HG03025 (cell line): ENCODE measurements around the gene MPDZ.

Source experiments
- ATAC-seq: cut with Tn5 transposase; IDR thresholded peaks from one replicate; pipeline ENCODE4 v1.9.1; 2021; ENCODE audit warnings: mild to moderate bottlenecking, moderate library complexity; ENCODE audit not compliant: unreplicated experiment, low FRiP score

The MPDZ gene

DNA sequence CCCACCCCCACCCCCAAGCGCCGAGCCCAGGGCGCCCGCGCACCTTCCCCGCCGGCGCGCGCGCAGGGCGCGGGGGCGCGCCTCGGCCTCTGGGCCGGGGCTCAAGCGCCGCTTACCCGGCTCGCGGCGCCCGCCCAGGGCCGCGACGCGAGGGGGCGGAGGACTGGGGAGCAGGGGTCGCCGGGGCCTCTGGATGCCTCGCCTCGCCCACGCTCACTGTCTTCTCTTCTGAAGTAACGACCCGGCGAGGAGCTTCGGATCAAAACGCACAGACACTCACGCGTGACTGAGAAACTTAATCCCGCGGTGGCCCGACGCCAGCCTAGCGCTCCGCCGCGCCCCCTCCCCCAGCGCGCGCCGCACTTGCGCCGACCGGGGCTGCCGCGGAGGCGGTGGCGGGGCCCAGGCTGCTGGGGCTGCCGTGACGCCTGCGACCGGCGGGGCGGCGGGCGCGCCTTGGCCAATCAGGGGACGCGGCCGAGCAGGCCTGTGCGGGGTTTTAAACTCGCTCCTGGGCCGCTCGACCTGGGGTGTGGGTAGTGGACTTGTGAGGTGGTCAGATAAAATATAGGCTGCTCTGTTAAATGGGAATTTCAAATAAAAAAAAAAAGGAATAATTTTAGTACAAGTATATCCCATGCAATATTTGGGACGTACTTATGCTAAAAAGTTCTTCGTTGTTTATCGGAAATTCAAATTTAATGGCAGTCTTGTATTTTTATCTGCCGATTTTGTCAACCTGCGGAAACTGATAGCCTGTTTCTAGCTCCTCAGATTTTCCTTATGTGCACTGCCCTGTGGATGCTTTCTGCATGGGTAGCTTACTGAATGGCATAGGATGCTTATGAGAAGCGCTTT lies at the start of gene MPDZ:
MPDZ (minus strand) TSS at position 409 of the 858 bp plus-strand sequence. CDS start 29,377 bp downstream, outside the sequence.
- ATAC-seq, result no peak

- ATAC-seq, result no peak
Measured at GRCh38 chr9:13324988-13325387, 45.5 kb upstream of the MPDZ start.

GRCh38 chr9:13322828-13323550 lies 43.5 kb upstream of the MPDZ start:
- ATAC-seq, result no peak

- no peak for ATAC-seq
Measured at GRCh38 chr9:13318027-13318426, 38.5 kb upstream of the MPDZ start.

DNA sequence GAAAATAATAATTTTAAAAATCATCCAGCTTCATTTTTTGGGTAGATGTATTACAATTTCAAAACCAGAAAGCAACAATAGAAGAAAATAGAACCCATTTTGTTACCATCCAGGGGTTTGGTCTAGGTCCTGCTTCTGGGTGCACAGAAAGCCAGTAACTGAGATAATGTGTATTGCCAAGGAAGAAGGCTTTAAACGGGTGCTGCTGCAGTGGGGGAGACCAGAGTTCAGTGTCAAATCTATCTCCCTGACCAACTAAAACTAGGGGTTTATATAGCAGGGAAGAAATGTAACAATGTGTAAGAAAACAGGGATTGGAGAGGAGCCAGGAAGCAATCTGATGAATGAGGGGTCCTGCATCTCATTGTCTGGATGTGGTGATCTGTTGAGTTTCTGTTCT lies 17.5 kb upstream of the MPDZ start:
- no peak for ATAC-seq

DNA sequence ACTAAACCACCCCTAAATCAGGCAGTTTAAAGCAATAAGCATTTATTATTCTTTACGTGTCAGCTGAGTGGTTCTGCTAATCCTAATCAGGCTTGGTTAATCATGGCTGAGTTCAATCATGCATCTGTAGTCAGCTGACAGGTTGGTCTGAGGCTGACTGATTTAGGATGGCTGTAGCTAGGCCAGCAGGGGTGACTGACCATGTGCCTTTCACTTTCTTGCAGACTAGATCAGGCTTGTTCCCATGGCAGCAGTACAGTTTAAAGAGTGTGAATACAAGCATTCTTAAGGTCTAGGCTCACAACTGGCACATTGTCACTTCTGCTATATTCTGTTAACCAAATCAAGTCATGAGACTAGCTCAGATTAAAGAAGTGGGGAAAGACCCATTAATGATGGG lies 16.1 kb upstream of the MPDZ start:
- no peak for ATAC-seq

GRCh38 chr9:13292782-13293181 lies 13.3 kb upstream of the MPDZ start:
- no peak for ATAC-seq

DNA sequence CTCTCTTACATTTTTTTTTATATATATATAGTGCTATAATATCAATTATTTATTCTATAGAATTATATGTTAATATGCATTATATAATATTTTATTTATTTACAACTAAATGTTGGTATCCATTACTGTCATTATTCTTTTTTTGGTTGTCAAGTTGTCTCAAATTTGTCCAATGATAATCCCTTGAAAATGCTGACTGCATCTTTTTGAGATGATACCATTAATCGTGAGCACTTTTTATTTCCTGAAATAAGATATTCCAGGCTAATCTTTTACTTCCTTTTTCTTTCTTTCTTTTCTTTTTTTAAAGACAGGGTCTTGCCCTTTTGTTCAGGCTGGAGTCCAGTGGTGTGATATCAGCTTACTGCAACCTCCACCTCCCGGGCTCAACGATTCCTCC lies 12.7 kb upstream of the MPDZ start:
- ATAC-seq, result no peak

DNA sequence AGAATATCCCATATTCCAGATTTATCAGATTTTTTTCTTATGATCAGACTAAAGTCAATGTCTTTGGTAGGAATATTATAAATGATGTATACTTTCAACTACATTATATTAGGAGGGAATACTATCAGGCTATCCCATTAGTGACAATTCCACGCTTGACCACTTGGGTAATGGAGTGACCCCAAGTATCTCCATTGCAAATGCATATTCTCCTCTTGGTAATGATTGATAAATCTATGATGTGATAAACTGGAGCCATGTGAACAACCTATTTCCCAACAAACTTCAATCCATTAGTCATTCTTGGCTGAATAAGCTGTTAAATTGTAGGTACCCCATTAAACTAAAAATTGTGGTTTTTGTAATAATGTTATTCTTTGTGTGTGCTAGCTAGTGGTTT lies 12.2 kb upstream of the MPDZ start:
- ATAC-seq, result no peak

DNA sequence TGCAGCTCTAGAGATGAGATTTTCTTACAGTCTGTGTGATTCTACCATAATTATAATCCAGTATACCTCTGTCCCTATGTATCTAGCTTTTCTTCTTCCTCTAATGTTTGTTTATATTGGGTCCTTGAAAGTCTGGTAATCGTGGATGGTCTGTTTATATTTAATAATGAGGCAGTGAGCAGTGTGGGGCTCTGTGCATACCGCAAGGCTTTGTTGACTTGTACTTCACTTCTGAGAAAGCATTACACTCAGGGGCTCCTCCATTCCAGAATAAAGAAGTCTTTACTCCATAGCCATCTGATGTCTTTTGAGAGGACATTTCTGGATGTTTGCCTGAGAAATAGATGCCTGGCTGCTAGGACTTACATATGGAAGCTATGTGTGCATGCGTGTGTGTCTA lies 4.5 kb upstream of the MPDZ start:
- no peak for ATAC-seq

DNA sequence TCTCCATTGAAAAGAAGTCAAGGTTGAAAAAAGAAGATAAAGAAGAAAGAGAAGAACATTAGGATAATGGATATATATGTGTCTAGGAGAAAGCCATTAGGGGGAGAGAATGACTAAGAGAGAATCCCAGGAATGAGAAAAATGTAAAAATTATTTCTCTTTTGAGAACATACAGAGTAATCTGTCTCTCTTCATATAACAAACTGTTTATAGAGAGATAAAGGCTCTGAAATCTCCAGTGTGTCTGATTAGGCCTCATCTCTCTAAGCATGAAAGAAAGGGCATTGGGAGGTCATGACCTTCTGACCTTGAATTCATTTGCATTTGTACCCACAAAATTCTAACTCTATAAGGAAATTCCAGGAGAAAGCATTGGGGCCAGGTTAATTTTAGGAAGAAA lies 3.5 kb upstream of the MPDZ start:
- ATAC-seq, result no peak

- ATAC-seq, result no peak
Measured at GRCh38 chr9:13281356-13282016, 2.0 kb upstream of the MPDZ start.

DNA sequence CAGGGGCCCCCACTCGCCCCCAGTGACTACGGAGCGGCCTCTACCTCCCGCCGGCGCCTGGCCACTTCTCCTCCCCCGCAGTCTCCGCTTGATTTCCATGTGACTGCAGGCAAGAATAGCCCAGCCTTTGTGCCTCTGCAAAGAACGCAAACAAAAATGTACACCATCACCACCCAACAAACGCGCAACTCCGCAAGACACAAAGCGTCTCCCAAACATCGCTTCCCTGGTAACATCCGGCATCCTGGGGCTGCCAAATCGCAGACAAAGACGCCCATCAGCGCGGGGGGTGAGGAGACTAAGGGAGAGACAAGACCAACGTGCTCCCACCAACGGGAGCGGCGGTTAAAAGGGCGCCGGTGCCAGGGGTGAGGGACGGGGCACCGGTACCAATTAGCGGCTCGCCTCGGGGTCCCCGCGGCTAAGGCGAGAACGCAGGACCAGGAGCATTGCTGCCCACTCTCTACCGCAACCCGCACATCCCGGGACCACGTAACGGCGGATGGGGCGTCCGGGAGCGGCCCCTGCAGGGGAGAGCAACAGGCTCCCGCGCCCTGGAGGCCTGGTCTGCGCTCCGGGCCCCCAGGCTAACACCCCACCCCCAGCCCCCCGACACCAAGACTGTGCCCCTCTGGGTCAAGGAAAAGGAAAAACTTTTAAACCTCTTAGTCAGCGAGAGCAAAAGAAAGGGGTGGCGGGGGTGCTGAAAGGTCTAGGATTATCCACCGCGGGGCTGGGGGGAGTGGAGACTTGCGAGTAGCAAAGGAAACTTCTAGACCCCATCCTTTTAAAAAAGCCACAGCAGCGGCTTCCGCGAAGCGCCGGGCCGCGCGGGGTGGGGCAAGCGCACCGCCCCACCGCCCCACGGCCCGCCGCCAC lies 885 bp downstream of the MPDZ start:
- no peak for ATAC-seq

DNA sequence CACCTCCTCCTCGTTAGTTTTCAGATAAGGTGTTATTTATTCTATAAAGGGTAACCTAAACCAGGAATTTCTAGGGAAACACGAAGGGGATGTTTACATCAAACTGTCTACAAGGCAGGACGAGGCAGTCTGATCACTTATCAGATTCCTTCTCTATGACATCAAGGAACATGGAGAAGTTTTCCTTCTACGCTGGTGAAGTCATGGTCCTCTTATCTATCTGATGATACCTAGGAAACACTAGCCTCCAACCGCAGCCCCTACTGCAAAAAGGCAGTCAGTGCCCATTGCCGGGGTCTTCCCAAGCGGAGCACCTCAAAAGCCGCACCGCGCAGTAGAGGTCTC lies 1.5 kb downstream of the MPDZ start:
- no peak for ATAC-seq

DNA sequence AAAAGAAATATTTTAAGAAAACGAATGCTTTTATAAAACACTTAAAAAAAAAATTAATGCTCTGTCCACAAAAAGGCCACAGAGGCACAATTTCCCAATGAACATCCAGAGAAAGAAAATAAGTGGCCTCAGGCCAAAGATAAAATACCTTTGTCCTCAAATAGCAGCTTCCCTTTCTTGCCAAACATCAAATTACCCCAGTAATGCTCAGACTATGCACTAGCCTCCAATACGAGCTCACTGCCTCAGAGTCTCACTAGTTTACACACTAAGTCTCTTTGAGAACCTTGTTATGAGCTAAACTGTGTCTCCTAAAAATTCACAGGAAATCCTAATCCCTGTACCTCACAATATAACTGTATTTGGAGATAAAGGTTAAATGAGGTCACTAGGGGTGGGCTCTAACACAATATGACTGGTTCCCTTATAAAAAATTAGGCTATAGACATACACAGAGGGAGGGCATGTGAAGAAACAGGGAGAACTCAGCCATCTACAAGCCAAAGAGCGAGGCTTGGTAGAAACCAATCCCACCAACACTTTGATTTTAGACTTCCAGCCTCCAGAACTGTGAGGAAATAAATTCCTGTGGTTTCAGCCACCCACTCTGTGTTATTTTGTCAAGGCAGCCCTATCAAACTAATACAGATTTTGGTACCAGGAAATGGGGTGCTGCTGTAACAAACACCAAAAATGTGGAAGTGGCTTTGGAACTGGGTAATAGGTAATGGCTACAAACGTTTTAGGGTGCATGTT lies 4.4 kb downstream of the MPDZ start:
- ATAC-seq, result no peak

- no peak for ATAC-seq
Measured at GRCh38 chr9:13270734-13271133, 8.8 kb downstream of the MPDZ start.

GRCh38 chr9:13269589-13270452 lies 9.7 kb downstream of the MPDZ start:
- ATAC-seq, result no peak

DNA sequence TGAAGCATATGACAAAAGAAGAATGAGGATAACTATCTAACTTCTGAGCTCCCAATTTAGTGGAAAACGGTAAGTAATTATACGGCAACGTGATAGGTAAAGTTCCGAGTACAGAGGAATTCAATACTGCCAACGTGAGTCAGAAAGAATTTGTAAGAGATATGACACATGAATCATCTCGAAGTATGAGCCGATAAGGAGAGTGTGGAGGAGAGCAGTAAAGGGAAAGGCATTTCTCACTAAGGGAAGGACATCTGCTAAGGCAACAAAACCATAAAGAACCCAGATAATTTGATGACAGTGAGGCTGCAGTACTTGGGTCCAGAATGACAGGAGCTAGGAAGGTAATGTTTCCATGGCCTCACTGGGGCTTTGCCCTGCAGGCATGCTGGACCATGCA lies 11.0 kb downstream of the MPDZ start:
- ATAC-seq, result no peak

- ATAC-seq, result no peak
Measured at GRCh38 chr9:13267743-13268142, 11.7 kb downstream of the MPDZ start.
